ENCODE data around the gene PARD3B. TPM values are rescaled to one million over a fixed set of nuclear protein-coding genes. Genes with fewer than 3 reads are reported as not detected.

Gene PARD3B
- total and polyA plus RNA-seq, 7 donors, result 3.2 to 64.0 (median 42.5) TPM

GRCh38 chr2:205564346-205565141, 1019.3 kb downstream of the PARD3B start:
- H3K9me3 ChIP-seq, result no peaks in the 10 kb centered on the region
- no peaks in the 10 kb centered on the region for H3K27me3 ChIP-seq
- WGBS, 2 donors, result 93 to 95% methylated on average over 10 of the region's 10 CpGs
- peak overlapping the region in 1 of 4 donors; percentile 17 for H3K27ac ChIP-seq
- intact Hi-C loops (cut with DNase I), result no loop called here
- peaks cover 0 to 24% (median 24%) of the 10 kb centered on the region in 4 donors for H3K4me1 ChIP-seq
- no peak for DNase-seq
- H3K4me3 ChIP-seq, result no peak overlapping the region
- no peak for TF ChIP-seq CTCF (IDR thresholded peaks at IDR 0.05)
- TF ChIP-seq POLR2AphosphoS5 (IDR thresholded peaks at IDR 0.05), result no peak
- TF ChIP-seq EP300 (IDR thresholded peaks at IDR 0.05), result no peak
- no peak for TF ChIP-seq POLR2A (IDR thresholded peaks at IDR 0.05)
- H3K36me3 ChIP-seq, result no peaks in the 10 kb centered on the region

GRCh38 chr2:205565142-205565522, 1019.9 kb downstream of the PARD3B start:
- TF ChIP-seq POLR2A (IDR thresholded peaks at IDR 0.05) (no peak), CTCF (IDR thresholded peaks at IDR 0.05) (no peak), EP300 (IDR thresholded peaks at IDR 0.05) (no peak), POLR2AphosphoS5 (IDR thresholded peaks at IDR 0.05) (no peak)
- Histone ChIP-seq H3K9me3 (no peaks in the 10 kb centered on the region), H3K36me3 (no peaks in the 10 kb centered on the region), H3K4me1 (peaks cover 0 to 30% (median 30%) of the 10 kb centered on the region in 4 donors), H3K27ac (peak overlapping the region in 1 of 4 donors; percentile 5), H3K4me3 (no peak overlapping the region), H3K27me3 (no peaks in the 10 kb centered on the region)
- no peak for DNase-seq
- 81 to 92% methylated on average over 2 of the region's 2 CpGs for WGBS, 2 donors
- intact Hi-C loops (cut with DNase I), result no loop called here

- intact Hi-C loops (cut with DNase I), result no loop called here
- DNase-seq, result no peak
- no peak overlapping the region for H3K27ac ChIP-seq
- no peaks in the 10 kb centered on the region for H3K36me3 ChIP-seq
- WGBS, 2 donors, result 73 to 76% methylated on average over 6 of the region's 6 CpGs
- peaks cover 0 to 46% (median 44%) of the 10 kb centered on the region in 4 donors for H3K4me1 ChIP-seq
- no peak for TF ChIP-seq EP300 (IDR thresholded peaks at IDR 0.05)
- no peak for TF ChIP-seq CTCF (IDR thresholded peaks at IDR 0.05)
- no peak for TF ChIP-seq POLR2A (IDR thresholded peaks at IDR 0.05)
- TF ChIP-seq POLR2AphosphoS5 (IDR thresholded peaks at IDR 0.05), result no peak
- no peaks in the 10 kb centered on the region for H3K9me3 ChIP-seq
- no peak overlapping the region for H3K4me3 ChIP-seq
- no peaks in the 10 kb centered on the region for H3K27me3 ChIP-seq
These were observed 1021.4 kb downstream of the PARD3B start for GRCh38 chr2:205566606-205567168.

- H3K27ac ChIP-seq, result no peak overlapping the region
- intact Hi-C loops (cut with DNase I), result no loop called here
- TF ChIP-seq CTCF (IDR thresholded peaks at IDR 0.05), result no peak
- no peak for TF ChIP-seq EP300 (IDR thresholded peaks at IDR 0.05)
- no peak for TF ChIP-seq POLR2A (IDR thresholded peaks at IDR 0.05)
- TF ChIP-seq POLR2AphosphoS5 (IDR thresholded peaks at IDR 0.05), result no peak
- peaks cover 0 to 52% (median 49%) of the 10 kb centered on the region in 4 donors for H3K4me1 ChIP-seq
- no peaks in the 10 kb centered on the region for H3K36me3 ChIP-seq
- no peaks in the 10 kb centered on the region for H3K9me3 ChIP-seq
- H3K27me3 ChIP-seq, result no peaks in the 10 kb centered on the region
- DNase-seq, result no peak
- WGBS, 2 donors, result 91% methylated on average over 5 of the region's 5 CpGs
- H3K4me3 ChIP-seq, result no peak overlapping the region
These were observed 1023.3 kb downstream of the PARD3B start for GRCh38 chr2:205568620-205569019.

All from sigmoid colon (tissue), 7 donors.